ENCODE measurements around the gene FOXP1.

FOXP1 gene

DNA sequence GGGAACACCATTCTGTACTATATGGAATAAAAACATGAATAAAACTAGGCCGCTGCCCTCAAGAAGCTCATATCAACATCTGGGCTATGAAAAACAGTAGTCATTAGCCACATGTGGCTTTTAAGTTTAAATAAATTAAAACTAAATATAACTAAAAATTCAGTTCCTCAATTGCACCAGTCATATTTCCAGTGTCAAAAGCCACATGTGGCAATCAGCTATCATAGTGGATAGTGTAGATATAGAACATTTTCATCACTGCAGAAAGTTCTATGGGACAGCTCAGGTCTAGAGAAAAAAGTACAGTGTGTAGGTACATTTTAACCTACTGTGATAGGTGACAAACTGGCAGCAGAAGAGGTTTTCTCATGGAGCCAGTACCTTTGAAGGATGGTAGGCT is 261.4 kb downstream of the FOXP1 start:
- no peak for DNase-seq

DNA sequence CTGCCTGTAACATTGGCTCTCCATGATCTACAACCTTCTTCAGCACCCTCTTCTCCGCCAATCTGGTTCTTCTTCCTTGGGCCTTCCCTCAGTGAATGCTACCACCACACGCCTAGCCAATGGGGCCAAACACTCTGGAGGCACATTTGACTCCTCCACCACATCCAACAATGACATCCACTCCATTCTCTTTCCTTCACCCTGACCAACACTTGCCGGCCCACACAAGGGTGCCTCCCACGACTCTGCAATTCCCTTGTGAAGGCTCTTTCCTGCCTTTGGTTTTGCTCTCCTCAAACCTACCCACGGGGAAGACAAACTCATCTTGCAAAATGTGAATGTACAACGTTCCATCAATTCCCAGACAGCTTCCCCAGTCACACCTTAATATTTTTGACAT is 263.8 kb downstream of the FOXP1 start:
- DNase-seq = no peak

DNA sequence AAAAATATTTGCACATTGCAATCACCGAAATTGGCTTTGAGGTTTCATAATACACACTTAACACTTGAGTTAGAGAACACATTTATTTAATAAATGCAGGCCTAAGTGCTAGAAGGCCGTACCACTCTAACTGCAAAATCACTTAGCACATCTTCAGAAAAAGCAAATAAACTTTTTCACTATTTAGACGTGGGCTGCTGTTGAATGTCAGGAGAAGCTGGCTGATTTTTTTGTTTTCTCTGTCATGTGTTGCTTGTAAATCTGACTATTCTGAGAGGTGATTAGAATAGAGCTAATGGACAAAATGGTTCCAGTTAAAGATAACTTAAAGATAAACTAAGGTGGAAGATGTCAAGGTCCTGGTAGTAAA is 265.1 kb downstream of the FOXP1 start:
- DNase-seq = no peak

DNA sequence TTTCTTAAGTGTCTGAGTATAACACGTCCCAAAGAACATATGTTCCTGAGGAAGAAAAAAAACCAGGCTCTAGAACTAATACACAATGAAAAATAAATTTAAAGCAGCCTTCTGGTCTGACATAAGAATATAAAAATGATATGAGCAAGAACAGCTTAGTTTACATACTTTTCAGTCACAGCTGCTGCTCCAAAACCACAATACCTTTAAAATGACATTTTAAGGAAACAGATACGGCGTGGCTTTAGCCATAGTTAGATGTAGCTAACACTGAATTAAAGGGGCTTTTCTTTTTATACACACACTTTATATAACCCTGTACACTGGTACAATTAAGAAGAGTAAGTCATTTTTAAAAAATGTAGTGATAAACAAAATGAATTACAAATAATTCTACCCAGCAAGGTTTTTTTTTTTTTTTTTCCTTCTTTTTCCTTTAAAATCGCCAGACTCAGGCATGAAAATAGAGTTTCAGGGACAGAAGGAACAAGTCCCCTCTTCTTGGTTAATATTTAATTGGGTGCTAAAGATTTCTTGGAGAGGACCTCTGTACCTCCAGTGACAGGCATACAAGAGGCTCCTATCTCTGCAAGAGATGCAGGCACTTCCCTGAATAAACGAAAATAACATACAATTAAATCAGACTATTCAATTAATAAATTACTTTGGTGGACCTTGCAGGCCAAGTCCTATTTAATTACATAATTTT is 265.6 kb downstream of the FOXP1 start:
- DNase-seq = peak; percentile 56

GRCh38 chr3:71317140-71317539 is 266.4 kb downstream of the FOXP1 start:
- DNase-seq = no peak

- DNase-seq = no peak
These were observed 267.3 kb downstream of the FOXP1 start for GRCh38 chr3:71316066-71316777.

DNA sequence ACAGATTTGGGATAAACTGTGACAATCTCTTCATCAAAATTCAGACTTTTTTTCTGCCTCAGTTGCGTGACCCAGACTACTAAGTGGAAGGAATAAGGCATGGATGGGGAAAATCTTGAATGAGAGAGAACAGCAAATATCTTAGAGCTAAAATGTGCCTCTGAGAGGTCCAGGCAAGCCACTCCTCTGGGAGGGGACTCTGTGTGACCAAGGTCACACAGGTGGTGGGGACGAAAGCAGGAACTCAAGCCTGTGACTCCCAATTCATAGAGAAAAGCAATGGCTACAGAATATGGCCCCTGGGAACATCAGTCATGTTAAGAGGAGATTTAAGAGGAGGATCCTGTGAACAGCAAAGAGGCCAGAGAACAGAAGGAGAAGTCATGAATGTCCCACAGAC is 268.1 kb downstream of the FOXP1 start:
- DNase-seq = no peak

GRCh38 chr3:71313844-71314243 is 269.7 kb downstream of the FOXP1 start:
- no peak for DNase-seq

GRCh38 chr3:71312461-71312860 is 271.1 kb downstream of the FOXP1 start:
- no peak for DNase-seq

- peak; percentile 17 for DNase-seq
These were observed 271.9 kb downstream of the FOXP1 start for GRCh38 chr3:71311661-71312046.

- DNase-seq = peak; percentile 44
These were observed 272.4 kb downstream of the FOXP1 start for GRCh38 chr3:71310980-71311660.

GRCh38 chr3:71310359-71310979 is 273.1 kb downstream of the FOXP1 start:
- DNase-seq = peak; percentile 75

DNA sequence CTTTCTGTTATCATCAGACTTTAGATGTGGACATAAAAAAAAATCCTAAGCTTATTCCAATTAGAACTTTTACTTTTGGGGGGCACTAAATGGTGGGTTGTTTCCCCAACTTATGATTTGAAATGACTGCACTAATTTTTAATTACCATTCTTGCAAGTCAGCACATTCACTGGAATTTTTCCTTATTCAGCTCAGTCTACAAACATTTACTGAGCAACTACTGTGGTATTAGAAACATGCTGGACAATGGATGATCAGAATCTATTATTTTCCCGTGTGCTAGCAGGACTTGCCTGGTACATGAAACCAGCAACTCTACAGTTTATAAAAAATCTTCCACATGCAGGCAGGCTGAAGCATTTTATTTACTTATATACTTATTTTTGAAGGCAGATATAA is 273.6 kb downstream of the FOXP1 start:
- DNase-seq = peak; percentile 44

DNA sequence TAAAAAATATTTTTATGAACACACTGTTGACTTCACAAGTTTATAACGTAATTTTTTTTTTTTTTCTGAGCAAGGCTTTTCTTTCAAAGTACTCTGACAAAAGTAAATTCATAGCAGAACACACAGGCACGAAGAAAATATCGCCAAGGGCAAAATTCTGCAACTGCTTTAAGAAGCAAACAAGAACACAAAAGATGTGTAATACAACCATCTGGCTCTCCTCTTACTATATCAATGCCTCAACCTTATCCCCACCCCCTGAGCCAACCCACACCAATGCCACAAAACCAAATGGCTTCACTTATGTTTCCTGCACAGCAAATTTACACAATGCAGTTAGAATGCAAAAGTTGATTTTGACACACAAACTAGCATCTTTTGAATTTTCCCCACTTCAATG is 274.2 kb downstream of the FOXP1 start:
- peak; percentile 15 for DNase-seq

- DNase-seq = no peak
These were observed 274.7 kb downstream of the FOXP1 start for GRCh38 chr3:71308836-71309235.

DNA sequence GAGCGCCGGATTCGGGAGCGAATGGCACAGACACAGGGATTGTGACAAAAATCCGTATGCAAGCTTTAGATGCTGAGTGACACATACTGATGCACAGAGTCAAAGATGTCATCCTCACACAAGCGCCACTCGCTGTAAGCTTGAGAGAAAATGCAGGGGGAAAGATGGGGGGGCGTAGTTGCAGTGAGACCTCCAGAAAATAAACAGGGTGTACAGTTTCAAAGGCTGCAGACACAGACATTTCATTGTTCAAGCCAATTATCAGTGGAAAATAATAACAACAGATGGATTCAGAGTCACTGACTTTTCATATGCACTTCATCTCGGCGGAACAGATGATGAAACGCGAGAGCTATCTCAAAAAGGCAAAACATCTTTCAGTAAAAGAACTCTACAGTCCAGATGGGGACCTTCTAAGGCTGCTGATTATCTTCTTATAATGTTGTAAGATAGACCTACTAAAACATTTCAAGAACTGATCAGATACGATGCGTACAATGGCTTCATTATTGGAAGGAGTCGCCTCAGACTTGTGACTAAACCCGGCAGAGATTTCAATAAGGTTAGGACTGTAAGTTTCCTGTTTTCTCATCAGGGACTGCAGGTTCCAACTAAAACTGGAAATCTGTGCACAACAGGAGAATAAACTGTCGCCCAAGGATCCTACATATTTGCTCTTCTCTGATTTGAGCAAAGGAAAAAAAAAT is 275.4 kb downstream of the FOXP1 start:
- peak; percentile 28 for DNase-seq

- peak; percentile 36 for DNase-seq
These were observed 278.0 kb downstream of the FOXP1 start for GRCh38 chr3:71305231-71306206.

- DNase-seq = peak; percentile 42
These were observed 278.8 kb downstream of the FOXP1 start for GRCh38 chr3:71304684-71305083.

DNA sequence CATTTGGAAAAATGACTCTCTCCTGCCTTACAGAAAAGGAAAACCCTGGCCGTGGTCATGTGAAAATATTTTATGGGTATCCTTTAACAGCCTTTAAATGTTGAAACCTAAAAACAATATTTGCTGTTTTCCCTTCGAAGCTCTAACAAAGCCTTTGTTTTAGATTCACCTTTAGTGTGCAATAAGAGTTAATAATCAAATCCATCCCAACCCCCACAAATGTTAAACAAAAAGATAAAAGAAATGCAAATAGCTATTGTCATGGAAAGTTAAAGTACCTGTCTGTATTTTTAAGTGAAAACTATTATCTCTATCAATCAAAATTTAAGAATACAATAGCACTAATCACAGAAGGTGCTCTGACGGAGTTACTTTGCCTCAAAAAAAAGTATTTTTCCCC is 279.3 kb downstream of the FOXP1 start:
- no peak for DNase-seq

DNA sequence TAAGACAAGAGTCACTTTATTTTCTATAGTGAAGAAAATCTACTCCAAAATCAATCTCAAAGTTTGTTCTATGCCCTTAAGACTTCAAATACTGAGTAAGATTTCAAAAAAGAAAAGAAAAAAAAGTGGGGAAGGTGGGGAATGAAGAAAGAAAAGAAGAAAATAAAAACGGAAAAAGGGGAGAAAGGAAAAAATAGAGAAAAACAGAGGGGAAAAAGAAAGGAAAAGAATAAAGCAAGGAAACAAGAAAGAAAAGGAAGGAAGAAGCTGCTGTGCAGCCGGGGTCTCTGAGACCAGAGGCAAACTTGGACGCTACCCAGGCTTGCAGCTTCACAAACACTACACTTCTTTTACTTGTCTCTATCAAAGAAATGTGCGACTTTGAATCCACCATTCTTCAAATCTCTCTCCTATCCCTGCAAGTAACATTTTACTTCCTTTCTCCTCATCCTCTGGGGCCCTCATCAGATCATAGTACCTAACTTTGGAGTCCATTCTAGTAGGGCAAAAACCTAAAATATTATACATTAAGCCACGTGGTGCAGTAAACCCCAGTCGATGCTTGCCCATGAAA is 279.8 kb downstream of the FOXP1 start:
- DNase-seq = no peak

- DNase-seq = no peak
These were observed 280.9 kb downstream of the FOXP1 start for GRCh38 chr3:71302604-71303003.
